Nucleus accumbens (tissue), 56 donors: Measurements from ENCODE around the gene PDCL3.

ENCODE experiments used
- DNase-seq, 56 donors: peaks; one replicate each; lab custom pipeline; 2025; lab: John Stamatoyannopoulos, UW

The PDCL3 gene

GRCh38 chr2:100556746-100557145, 6.0 kb upstream of the PDCL3 start:
- no peak for DNase-seq

GRCh38 chr2:100560216-100560830, 2.5 kb upstream of the PDCL3 start:
- no peak for DNase-seq

GRCh38 chr2:100561191-100561590, 1.6 kb upstream of the PDCL3 start:
- no peak for DNase-seq

GRCh38 chr2:100563407-100564247, 834 bp downstream of the PDCL3 start:
- DNase-seq = no peak

- no peak for DNase-seq
These were observed 6.2 kb downstream of the PDCL3 start for GRCh38 chr2:100568989-100569388.

- no peak for DNase-seq
These were observed 8.9 kb downstream of the PDCL3 start for GRCh38 chr2:100571668-100572067.

GRCh38 chr2:100577777-100578176, 15.0 kb downstream of the PDCL3 start:
- peak in 4 of 56 donors; percentile 3 to 31 (median 16) for DNase-seq

- peak in 3 of 56 donors; percentile 13 to 17 (median 13) for DNase-seq
These were observed 17.8 kb downstream of the PDCL3 start for GRCh38 chr2:100580367-100581276.

GRCh38 chr2:100581277-100581612, 18.5 kb downstream of the PDCL3 start:
- DNase-seq = no peak

- no peak for DNase-seq
These were observed 22.0 kb downstream of the PDCL3 start for GRCh38 chr2:100584816-100585215.

- DNase-seq = no peak
These were observed 25.4 kb downstream of the PDCL3 start for GRCh38 chr2:100588071-100588786.

- no peak for DNase-seq
These were observed 26.7 kb downstream of the PDCL3 start for GRCh38 chr2:100589527-100589926.

GRCh38 chr2:100592226-100592625, 29.4 kb downstream of the PDCL3 start:
- no peak for DNase-seq

- DNase-seq = no peak
These were observed 33.7 kb downstream of the PDCL3 start for GRCh38 chr2:100596465-100596864.

- no peak for DNase-seq
These were observed 36.8 kb downstream of the PDCL3 start for GRCh38 chr2:100599566-100599965.

- DNase-seq = no peak
These were observed 38.9 kb downstream of the PDCL3 start for GRCh38 chr2:100601661-100602060.

GRCh38 chr2:100603414-100603813, 40.6 kb downstream of the PDCL3 start:
- DNase-seq = no peak

- peak in 7 of 56 donors; percentile 22 to 46 (median 35) for DNase-seq
These were observed 41.3 kb downstream of the PDCL3 start for GRCh38 chr2:100603948-100604633.

- no peak for DNase-seq
These were observed 43.5 kb downstream of the PDCL3 start for GRCh38 chr2:100606332-100606725.
